ENCODE results near the gene FNDC3A. TPM values are rescaled to one million over a fixed set of nuclear protein-coding genes. Genes with fewer than 3 reads are reported as not detected.
"Not testable (repeated sequence)": the region's sequence is repeated elsewhere in the genome, so short reads cannot be mapped to it uniquely, and the experiment has no call there.

Gene FNDC3A
- total RNA-seq, 1 donor from 2014 or later, result 48.8 TPM

DNA sequence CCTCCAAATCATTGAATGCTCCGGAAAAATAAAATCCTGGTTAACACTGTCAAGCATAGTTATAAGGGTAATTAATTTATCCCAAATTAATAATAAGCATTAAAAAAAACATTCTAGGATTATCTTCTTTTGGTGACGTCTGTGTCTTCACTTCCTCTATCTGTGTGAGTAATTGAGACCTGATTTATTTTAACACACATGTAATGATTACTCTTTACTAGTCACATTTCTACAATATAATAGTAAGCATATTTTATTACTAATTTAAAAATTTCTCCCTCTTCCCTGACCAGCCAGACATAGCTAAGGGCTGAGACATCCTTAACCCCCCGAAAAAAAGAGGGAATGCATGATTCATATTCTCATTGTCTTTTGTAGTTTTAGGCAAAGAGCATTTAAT is 2.3 kb downstream of the FNDC3A start:
- DNase-seq, result no peak

DNA sequence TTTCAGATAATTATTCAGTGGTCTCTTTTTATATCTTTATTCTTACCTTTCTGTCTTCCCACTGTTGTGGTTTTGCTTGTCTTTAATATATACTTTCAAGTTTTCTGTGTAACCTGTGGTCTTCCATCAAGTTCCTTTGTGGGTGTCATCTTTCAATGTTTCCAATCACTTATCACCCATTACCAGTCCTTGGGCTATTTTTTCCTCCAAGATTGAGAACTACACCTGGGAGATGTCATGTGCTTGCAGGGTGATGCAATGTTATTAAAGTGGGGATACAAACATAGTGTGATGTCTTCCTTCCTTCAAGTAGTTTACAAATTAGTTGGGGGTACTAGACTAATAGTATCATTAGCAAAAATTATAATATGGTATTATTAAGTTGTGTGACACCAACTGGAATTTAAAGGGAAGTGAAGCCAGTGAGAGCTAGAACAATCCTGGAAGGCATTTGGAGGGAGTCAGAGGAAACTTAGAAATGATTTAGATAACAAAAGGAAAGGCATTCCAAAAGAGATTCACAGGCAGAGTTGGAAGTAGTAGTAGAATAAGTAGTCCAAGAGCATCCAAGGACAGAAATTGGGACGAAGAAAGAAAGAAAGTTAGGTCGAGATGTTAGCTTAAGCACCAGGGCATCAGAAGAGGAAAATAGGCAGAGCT is 3.4 kb downstream of the FNDC3A start:
- DNase-seq, result no peak

- DNase-seq, result no peak
Measured at GRCh38 chr13:48979892-48980291, 4.2 kb downstream of the FNDC3A start.

GRCh38 chr13:48983331-48983730 is 7.6 kb downstream of the FNDC3A start:
- DNase-seq, result no peak

DNA sequence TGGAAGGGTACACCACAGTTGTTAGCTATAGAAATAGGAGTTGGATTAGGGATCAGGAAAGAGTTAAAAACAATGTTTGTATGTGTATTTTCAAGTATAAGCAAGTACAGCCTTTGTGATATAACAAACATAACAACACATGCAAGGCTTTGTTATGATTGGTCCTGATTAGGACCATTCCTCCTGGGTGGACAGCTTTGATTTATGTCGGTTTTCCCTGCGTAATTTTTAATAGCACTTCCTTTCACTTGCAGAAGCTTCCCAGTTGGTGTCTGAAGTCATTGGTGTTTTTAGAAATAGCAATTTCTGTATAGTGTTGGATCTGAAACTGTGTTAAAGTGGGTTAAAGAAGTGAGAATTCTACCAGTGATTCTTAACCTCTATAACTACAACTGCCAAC is 10.0 kb downstream of the FNDC3A start:
- DNase-seq, result no peak

- no peak for DNase-seq
Measured at GRCh38 chr13:48990900-48991299, 15.2 kb downstream of the FNDC3A start.

- DNase-seq, result no peak
Measured at GRCh38 chr13:48993150-48993549, 17.4 kb downstream of the FNDC3A start.

- no peak for DNase-seq
Measured at GRCh38 chr13:48994706-48995105, 19.0 kb downstream of the FNDC3A start.

- DNase-seq, result no peak
Measured at GRCh38 chr13:48998641-48999292, 23.1 kb downstream of the FNDC3A start.

DNA sequence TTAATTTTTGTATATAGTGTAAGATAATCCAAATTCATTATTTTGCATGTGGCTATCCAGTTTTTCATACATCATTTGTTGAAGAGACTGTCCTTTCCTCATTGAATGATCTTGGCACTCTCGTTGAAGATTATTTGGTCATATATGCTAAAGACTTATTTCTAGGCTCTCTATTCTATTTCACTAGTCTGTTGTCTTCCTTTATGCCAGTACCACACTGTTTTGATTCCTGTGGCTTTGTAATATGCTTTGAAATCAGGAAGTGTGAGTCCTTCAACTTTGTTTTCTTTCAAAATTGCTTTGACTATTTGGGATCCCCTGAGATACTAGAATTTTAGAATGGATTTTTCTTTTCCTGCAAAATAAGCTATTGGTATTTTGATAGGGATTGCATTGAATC is 24.5 kb downstream of the FNDC3A start:
- no peak for DNase-seq

DNA sequence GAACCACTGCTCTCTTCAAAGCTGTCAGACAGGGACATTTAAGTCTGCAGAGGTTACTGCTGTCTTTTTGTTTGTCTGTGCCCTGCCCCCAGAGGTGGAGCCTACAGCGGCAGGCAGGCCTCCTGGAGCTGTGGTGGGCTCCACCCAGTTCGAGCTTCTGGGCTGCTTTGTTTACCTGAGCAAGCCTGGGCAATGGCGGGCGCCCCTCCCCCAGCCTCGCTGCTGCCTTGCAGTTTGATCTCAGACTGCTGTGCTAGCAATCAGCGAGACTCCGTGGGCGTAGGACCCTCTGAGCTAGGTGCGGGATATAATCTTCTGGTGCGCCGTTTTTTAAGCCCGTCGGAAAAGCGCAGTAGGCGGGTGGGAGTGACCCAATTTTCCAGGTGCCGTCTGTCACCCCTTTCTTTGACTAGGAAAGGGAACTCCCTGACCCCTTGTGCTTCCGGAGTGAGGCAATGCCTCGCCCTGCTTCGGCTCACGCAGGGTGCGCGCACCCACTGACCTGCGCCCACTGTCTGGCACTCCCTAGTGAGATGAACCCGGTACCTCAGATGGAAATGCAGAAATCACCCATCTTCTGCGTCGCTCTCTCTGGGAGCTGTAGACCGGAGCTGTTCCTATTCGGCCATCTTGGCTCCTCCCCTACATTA is 43.4 kb downstream of the FNDC3A start:
- not testable (repeated sequence) for DNase-seq

DNA sequence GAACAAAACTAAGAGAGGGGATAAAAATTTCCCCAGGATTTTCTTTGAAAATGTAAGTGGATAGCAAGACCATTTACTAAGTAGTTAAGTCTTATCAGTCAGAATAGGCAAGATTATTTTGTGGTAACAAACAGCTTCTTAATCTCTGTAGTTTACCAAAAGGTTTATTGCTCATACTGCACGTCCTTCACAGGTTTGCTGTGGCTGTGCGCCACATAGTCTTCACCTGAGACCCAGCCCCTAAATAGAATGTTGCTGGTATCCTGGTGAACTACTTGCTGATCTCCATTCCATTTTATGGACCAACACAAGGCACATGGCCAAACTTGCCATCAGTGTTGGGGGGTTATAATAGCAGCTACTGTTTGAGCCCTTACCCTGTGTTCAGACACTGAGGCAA is 44.6 kb downstream of the FNDC3A start:
- DNase-seq, result no peak

- DNase-seq, result no peak
Measured at GRCh38 chr13:49020940-49021553, 45.3 kb downstream of the FNDC3A start.

GRCh38 chr13:49021953-49022352 is 46.2 kb downstream of the FNDC3A start:
- DNase-seq, result no peak

DNA sequence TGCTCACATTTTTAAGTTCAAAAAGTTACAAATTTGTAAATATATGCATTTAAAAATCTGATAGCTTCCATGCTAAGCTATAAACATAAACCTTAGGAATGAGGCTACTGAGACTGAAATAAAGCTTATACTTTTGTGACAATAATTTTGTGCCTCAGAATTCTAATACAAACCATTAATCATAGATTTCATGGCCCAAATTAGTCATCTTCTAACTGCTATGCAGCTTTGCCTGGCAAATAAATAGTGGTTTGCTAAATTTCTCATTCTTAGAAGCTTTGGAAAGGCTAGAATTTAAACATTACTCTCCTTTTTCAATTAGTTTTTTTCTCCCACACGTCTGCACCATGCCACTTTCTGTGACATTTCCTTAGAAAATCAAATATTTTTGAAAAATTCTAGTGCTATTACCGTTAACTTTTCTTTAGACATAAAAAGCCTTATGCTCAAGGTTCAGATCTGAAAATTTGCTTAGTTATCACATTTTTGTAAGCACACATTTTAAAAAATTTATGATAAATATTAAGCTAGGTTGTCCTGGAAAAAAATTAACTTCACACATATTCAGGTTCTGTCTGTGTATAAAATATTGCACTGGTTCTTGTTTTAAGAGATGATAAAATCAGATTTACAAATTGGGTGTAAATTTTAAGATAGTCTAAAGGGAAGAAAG is 46.9 kb downstream of the FNDC3A start:
- no peak for DNase-seq

GRCh38 chr13:49023431-49023830 is 47.7 kb downstream of the FNDC3A start:
- DNase-seq, result no peak

- no peak for DNase-seq
Measured at GRCh38 chr13:49026851-49027250, 51.1 kb downstream of the FNDC3A start.

- DNase-seq, result no peak
Measured at GRCh38 chr13:49029570-49029969, 53.9 kb downstream of the FNDC3A start.

DNA sequence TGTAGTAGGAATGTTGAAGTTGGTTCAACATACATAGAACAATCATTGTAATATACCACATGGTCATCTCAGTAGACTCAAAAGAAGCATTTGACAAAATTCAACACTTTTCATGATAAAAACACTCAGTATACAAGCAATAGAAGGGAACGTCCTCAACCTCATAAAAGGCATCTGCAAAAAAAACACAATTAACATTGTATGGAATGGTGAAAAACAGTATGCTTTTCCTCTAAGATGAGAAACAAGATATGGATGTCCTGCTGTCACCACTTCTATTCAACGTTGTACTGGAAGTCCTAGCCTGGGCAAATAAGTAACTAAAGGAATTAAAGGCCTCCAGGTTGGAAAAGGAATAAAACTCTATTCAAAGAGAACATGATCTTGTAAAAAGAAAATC is 54.5 kb downstream of the FNDC3A start:
- no peak for DNase-seq

DNA sequence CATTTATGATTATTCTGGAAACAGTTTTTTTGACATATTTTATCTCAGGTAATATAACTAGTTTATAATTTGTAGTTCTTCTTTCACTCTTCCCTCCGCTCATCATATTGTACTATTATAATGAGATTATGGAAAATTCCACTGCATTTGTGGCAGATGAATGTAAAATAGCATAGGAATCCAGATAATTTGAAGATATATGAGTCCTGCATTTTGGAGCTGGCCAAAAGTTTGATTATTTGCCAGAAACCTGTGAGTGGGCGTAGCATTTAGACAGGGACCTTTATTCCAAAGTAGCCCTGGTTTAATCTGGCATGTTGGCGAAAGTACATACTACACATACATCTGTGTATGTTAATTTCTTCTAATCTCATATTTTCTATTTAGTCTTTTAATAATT is 65.2 kb downstream of the FNDC3A start:
- no peak for DNase-seq

- DNase-seq, result no peak
Measured at GRCh38 chr13:49042476-49042875, 66.8 kb downstream of the FNDC3A start.

DNA sequence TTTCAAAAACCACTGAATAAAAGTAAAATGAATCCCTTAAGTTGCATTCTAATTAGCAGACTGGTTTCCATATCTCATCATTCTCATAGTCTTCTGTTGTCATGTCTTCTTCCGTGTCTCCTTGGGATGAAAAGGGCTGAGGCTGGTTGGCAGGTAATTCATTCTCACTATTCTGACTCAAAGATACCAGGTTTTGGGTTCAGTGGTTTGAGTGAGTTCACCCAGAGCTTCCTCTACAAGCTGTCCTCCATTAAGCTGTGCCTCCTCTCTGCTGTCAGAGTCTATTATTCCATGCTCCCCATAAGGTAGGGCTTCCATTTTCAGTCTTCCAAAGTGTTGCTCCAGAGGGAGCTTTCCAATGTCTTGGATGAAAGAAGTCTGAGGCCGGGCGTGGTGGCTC is 68.3 kb downstream of the FNDC3A start:
- no peak for DNase-seq

GRCh38 chr13:49044836-49045235 is 69.1 kb downstream of the FNDC3A start:
- DNase-seq, result no peak

All from skin of body (tissue), 2 donors.